Naive thymus-derived CD4-positive, alpha-beta T cell (primary cell): ENCODE data around the gene RAD51B. TPM values are rescaled to one million over a fixed set of nuclear protein-coding genes. Genes with fewer than 3 reads are reported as not detected.

ENCODE experiments used
- ATAC-seq: fragments of 150-1000 bp; cut with Tn5 transposase; 2 replicates; pipeline ENCODE4 v1.10.0; 2021; ENCODE audit warnings: mild to moderate bottlenecking, moderate library complexity
- CTCF ChIA-PET: fragments of 350-600 bp; sonication (Branson Sonifier 250); formaldehyde crosslinking; loops from one replicate; lab custom pipeline; 2021; ENCODE audit warnings: antibody characterized with exemption; lab: Charles Lee
- POLR2A ChIA-PET: fragments of 350-600 bp; sonication (Branson Sonifier 250); formaldehyde crosslinking; loops from one replicate; lab custom pipeline; 2021; ENCODE audit warnings: antibody characterized with exemption, inconsistent platforms; lab: Charles Lee
- DNase-seq, 9 donors: peaks; one replicate each; pipeline versions ENCODE4 v3.0.0 to v3.0.0-alpha.2; 2020 to 2022; ENCODE audit warnings: mixed read lengths in 1 of 9
- H3K27ac ChIP-seq: one replicate; pipeline ENCODE4 v1.7.0; 2013; ENCODE audit warnings: mild to moderate bottlenecking, low read depth, low read length, moderate library complexity
- H3K27me3 ChIP-seq, 2 donors: one replicate each; pipeline ENCODE4 v1.7.0; 2013; ENCODE audit warnings: low read length in 2 of 2, mild to moderate bottlenecking in 2 of 2, moderate library complexity in 2 of 2; ENCODE audit not compliant: control insufficient read depth in 2 of 2, insufficient read depth in 2 of 2
- H3K36me3 ChIP-seq, 3 experiments: 1 replicate in 2 of 3; 2 replicates in 1 of 3; pipeline ENCODE4 v1.7.0; 2013; ENCODE audit warnings: low read length in 3 of 3, mild to moderate bottlenecking in 3 of 3, moderate library complexity in 1 of 3; ENCODE audit not compliant: insufficient read depth in 3 of 3, control insufficient read depth in 2 of 3
- H3K4me1 ChIP-seq, 2 donors: one replicate each; pipeline ENCODE4 v1.7.0; 2013; ENCODE audit warnings: low read length in 2 of 2, mild to moderate bottlenecking in 2 of 2, moderate library complexity in 1 of 2; ENCODE audit not compliant: control insufficient read depth in 2 of 2, insufficient read depth in 2 of 2
- H3K4me3 ChIP-seq: 2 replicates; pipeline ENCODE4 v1.7.0; 2013; ENCODE audit warnings: mild to moderate bottlenecking, low read length
- H3K9me3 ChIP-seq, 3 experiments: 1 replicate in 2 of 3; 2 replicates in 1 of 3; pipeline ENCODE4 v1.7.0; 2013; ENCODE audit warnings: low read length in 3 of 3; ENCODE audit not compliant: control insufficient read depth in 2 of 3
- H3K27ac Mint-ChIP-seq, 9 donors: one replicate each; pipeline ENCODE4 v1.8.0; 2020 to 2022; ENCODE audit warnings: mixed read lengths in 9 of 9, mild to moderate bottlenecking in 8 of 9, moderate library complexity in 5 of 9, inconsistent platforms in 2 of 9
- H3K27me3 Mint-ChIP-seq, 5 donors: one replicate each; pipeline ENCODE4 v1.8.0; 2021 to 2022; ENCODE audit warnings: mixed read lengths in 5 of 5, mild to moderate bottlenecking in 1 of 5
- H3K36me3 Mint-ChIP-seq, 5 donors: one replicate each; pipeline ENCODE4 v1.8.0; 2020 to 2022; ENCODE audit warnings: mixed read lengths in 5 of 5, mild to moderate bottlenecking in 3 of 5, inconsistent platforms in 1 of 5
- H3K4me1 Mint-ChIP-seq, 7 donors: one replicate each; pipeline ENCODE4 v1.8.0; 2020 to 2022; ENCODE audit warnings: mixed read lengths in 7 of 7, mild to moderate bottlenecking in 3 of 7, inconsistent platforms in 1 of 7
- H3K4me3 Mint-ChIP-seq, 10 donors: one replicate each; pipeline ENCODE4 v1.8.0; 2020 to 2022; ENCODE audit warnings: mild to moderate bottlenecking in 10 of 10, mixed read lengths in 10 of 10, moderate library complexity in 6 of 10, inconsistent platforms in 2 of 10
- H3K9me3 Mint-ChIP-seq, 11 donors: one replicate each; pipeline ENCODE4 v1.8.0; 2020 to 2022; ENCODE audit warnings: mixed read lengths in 11 of 11, mild to moderate bottlenecking in 4 of 11, inconsistent platforms in 1 of 11, moderate library complexity in 1 of 11
- intact Hi-C, 2 donors: fragments of 100-400 bp; cut with micrococcal nuclease; formaldehyde crosslinking; loops; one replicate each; pipeline ENCODE4 v1.15.1; 2023
- polyA plus RNA-seq, 2 donors: library from polyadenylated mRNA; unstranded; fragments of 300-500 nt; fragmentation: Illumina TruSeq; gene quantifications; one replicate each; pipeline ENCODE4 v1.2.3, GENCODE V29; 2021
- total RNA-seq, 6 experiments: library from RNA in 5 of 6; stranded (reverse) in 5 of 6; gene quantifications; 1 replicate in 5 of 6; 2 replicates in 1 of 6; pipeline ENCODE4 v1.2.3 and lab custom pipeline; 2021 to 2026

The RAD51B gene
- total and polyA plus RNA-seq, 7 experiments from 2014 or later = 15.0 to 42.2 (median 28.8) TPM

DNA sequence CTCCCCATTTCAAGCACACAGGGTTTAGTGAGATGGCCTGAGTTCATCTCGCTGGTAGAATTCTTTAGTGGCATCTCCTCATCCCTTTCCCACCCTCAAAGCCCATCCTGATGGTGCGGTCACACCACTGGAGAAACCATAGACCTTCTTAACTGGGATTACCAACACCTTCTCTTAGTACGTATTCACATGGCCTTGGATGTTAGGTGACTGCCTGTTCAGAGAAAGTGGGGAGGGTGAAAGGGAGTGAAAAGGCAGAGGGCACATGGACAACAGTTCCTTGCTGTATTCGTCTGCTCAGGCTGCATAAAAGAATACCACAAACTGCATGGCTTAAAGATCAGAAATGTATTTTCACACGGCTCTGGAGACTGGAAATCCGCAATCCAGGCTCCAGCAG, 667.2 kb downstream of the RAD51B start:
- intact Hi-C loops = loop anchor here (10.0 kb wide), 2 partner anchors 112 to 202 kb away; no protein-coding TSS in a partner anchor
- H3K27me3 ChIP-seq = no peaks in the 10 kb centered on the region
- no peak overlapping the region for H3K4me3 ChIP-seq
- H3K27ac Mint-ChIP-seq = peak overlapping the region in 4 of 9 donors; percentile 2 to 93 (median 66)
- H3K4me1 ChIP-seq = peaks cover 16 to 38% of the 10 kb centered on the region in 2 donors
- ChIA-PET CTCF (no interaction called here), POLR2A (interaction anchor here (1.0 to 2.3 kb wide), 3 partner anchors 9 to 306 kb away, joined by 3 to 6 read pairs (median 5); partner anchors contain the start of gene ZFP36L1)
- no peak overlapping the region for H3K27ac ChIP-seq
- no peaks in the 10 kb centered on the region for H3K9me3 ChIP-seq
- ATAC-seq (no peak), DNase-seq (no peak)
- no peak overlapping the region for H3K4me3 Mint-ChIP-seq
- no peaks in the 10 kb centered on the region for H3K27me3 Mint-ChIP-seq
- peaks cover 0 to 11% (median 4%) of the 10 kb centered on the region in 5 donors for H3K36me3 Mint-ChIP-seq
- peaks cover 29 to 66% (median 61%) of the 10 kb centered on the region in 7 donors for H3K4me1 Mint-ChIP-seq
- H3K36me3 ChIP-seq = no peaks in the 10 kb centered on the region
- peaks cover 0 to 4% (median 0%) of the 10 kb centered on the region in 11 donors for H3K9me3 Mint-ChIP-seq

DNA sequence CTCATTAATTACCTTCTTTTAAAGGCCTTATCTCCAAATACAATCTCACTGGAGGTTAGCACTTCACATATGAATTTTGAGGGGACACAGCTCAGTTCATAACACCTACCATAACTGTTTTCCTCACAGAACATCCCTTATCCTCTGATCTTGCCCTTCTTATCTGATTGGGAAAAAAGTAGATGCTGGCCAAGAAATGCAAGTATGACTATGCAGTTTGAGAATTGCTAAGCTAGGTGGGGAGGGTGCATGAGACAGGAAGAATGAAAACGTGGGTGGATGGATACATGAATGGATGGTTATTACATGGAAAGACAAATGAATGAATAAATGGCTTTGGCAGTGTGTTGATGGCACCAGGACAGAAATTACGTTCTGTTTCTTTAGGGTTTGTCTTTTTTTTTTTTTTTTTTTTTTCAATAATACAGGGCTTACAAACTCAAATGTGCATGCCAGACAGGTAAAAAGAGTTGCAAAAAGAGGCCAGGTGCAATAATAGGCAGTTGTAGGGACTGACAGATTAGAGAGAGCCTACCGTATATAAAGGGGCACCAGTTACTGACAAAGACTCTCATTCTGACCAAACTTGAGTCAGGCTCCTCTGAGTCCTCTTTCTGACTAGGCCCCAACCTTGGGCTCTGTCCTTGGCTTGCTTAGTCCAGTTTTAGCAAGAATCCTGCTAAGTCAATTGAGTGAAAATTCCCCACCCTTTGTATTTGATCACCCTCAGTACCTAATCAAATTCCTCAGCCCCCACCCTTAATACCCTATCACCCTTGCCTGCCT, 668.4 kb downstream of the RAD51B start:
- POLR2A ChIA-PET = no interaction called here
- ATAC-seq (no peak), DNase-seq (no peak)
- Mint-ChIP-seq H3K4me3 (no peak overlapping the region), H3K27me3 (no peaks in the 10 kb centered on the region), H3K27ac (peak overlapping the region in 2 of 9 donors; percentile 61 to 64), H3K36me3 (peaks cover 0 to 11% (median 4%) of the 10 kb centered on the region in 5 donors), H3K4me1 (peaks cover 24 to 64% (median 52%) of the 10 kb centered on the region in 7 donors), H3K9me3 (peaks cover 0 to 4% (median 0%) of the 10 kb centered on the region in 11 donors)
- Histone ChIP-seq H3K36me3 (no peaks in the 10 kb centered on the region), H3K4me1 (peaks cover 12 to 27% of the 10 kb centered on the region in 2 donors), H3K4me3 (no peak overlapping the region), H3K27me3 (no peaks in the 10 kb centered on the region), H3K9me3 (no peaks in the 10 kb centered on the region), H3K27ac (no peak overlapping the region)
- intact Hi-C loops = loop anchor here (10.0 kb wide), 2 partner anchors 113 to 203 kb away; no protein-coding TSS in a partner anchor
- CTCF ChIA-PET = no interaction called here

DNA sequence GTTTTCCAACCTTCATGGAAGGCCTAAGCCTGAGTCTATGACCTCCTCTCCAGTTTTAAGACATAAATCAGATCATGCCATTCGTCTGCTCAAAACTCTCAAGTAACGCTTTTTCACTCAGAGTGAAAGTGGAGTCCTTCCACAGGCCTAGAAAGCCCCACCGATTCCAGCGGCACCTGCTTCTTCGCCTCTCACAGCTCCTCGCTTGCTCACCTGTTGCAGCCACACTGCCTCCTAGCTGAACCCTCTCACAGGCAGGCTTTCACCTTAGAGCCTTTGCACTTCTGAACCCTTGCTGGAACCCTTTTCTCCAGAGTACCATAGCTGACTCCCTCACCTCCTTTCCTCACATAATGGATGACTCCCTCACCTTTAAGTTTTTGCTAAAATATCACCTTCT, 672.2 kb downstream of the RAD51B start:
- Histone ChIP-seq H3K9me3 (no peaks in the 10 kb centered on the region), H3K27me3 (no peaks in the 10 kb centered on the region), H3K4me3 (no peak overlapping the region), H3K36me3 (no peaks in the 10 kb centered on the region), H3K27ac (no peak overlapping the region), H3K4me1 (peaks cover 0 to 25% of the 10 kb centered on the region in 2 donors)
- Mint-ChIP-seq H3K4me3 (no peak overlapping the region), H3K27ac (peak overlapping the region in 5 of 9 donors; percentile 2 to 67 (median 36)), H3K36me3 (peaks cover 0 to 7% (median 0%) of the 10 kb centered on the region in 5 donors), H3K9me3 (peaks cover 0 to 4% (median 0%) of the 10 kb centered on the region in 11 donors), H3K4me1 (peaks cover 5 to 66% (median 51%) of the 10 kb centered on the region in 7 donors), H3K27me3 (no peaks in the 10 kb centered on the region)
- ChIA-PET CTCF (interaction anchor here (1.6 kb wide), 1 partner anchor 13 kb away, joined by 3 read pairs; no protein-coding TSS in a partner anchor), POLR2A (interaction anchor here (0.6 to 2.5 kb wide), 2 partner anchors 14 to 226 kb away, joined by 3 to 15 read pairs; no protein-coding TSS in a partner anchor)
- DNase-seq (no peak), ATAC-seq (no peak)
- intact Hi-C loops = no loop called here

DNA sequence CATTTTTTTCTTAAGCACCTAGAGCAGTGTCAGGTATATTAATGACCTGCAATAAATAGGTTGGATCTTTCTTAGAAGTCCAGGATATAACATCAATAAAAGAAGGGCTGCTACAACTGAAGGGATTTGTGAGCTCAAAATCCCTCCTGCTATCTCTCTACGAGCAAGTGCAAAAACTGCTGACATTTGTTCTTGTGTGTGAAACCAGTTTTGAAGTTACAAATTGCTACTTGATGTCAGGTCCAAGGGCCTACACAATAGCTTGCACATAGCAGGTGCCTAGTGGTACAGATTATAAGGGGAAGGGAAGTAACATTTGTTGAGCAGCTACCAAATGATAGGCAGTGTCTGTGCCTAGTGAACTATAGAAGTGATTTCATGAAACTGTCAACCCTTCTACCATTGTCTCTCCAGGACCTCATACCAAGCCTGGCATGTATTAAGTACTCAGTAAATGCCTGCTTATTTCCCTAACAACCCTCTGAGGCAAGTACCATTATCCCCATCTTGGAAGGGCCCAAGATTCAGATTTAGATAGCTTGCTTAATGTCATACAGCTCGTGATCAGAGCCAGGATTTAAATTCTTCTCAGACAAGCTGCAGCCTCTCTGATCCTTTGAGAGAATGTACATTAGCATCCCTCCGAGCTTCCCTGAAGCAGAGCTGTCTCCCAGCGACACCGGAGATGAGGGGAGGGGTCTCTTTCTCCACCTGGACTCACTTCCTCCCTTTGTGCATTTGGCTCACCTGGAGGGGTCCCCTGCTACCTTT, 673.0 kb downstream of the RAD51B start:
- Mint-ChIP-seq H3K36me3 (peaks cover 0 to 7% (median 0%) of the 10 kb centered on the region in 5 donors), H3K4me1 (peaks cover 5 to 69% (median 51%) of the 10 kb centered on the region in 7 donors), H3K27ac (peak overlapping the region in 7 of 9 donors; percentile 18 to 78 (median 62)), H3K4me3 (no peak overlapping the region), H3K27me3 (no peaks in the 10 kb centered on the region), H3K9me3 (peaks cover 0 to 4% (median 0%) of the 10 kb centered on the region in 11 donors)
- CTCF ChIA-PET = no interaction called here
- no peaks in the 10 kb centered on the region for H3K36me3 ChIP-seq
- H3K9me3 ChIP-seq = no peaks in the 10 kb centered on the region
- intact Hi-C loops = no loop called here
- POLR2A ChIA-PET = interaction anchor here (0.5 to 2.5 kb wide), 4 partner anchors 14 to 227 kb away, joined by 3 to 15 read pairs (median 3); no protein-coding TSS in a partner anchor
- H3K27ac ChIP-seq = no peak overlapping the region
- H3K4me1 ChIP-seq = peaks cover 0 to 25% of the 10 kb centered on the region in 2 donors
- H3K27me3 ChIP-seq = no peaks in the 10 kb centered on the region
- no peak overlapping the region for H3K4me3 ChIP-seq
- DNase-seq = no peak
- ATAC-seq = no peak

DNA sequence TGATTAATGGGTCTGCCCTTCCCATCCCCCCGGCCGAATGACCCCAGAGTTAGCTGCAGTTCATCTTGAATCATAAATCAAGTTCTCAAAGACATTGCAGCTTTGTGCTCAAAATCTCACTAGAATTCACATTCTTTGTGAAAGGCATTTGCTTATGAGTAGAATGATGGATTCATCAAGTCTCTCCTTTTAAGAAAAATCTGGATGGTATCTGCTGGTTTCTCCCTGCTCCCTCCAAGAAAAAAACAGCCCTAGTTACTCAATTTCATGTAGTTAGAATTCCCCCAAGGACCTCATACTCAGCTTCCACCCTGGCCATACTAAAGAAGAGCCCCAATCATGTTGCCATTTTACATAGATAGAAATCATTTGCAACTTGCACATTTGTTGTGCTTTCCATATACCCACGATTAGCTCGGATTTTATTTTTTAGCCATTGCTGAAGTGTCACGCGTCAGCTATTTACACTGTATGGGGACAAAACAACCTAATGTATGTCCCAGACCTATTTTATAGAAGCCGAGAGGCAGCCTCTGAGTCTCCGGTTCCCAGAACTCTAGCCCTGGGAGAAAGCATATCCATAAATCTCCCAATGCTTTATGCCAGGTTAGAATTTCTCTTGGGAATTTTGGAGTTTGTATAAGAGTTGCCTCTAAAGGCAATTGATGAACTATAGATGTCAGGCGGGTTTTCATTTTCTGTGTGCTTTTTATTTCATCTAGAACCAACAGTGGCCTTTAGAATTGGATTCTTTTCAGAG, 673.8 kb downstream of the RAD51B start:
- ChIA-PET POLR2A (interaction anchor here (0.5 to 2.7 kb wide), 3 partner anchors 13 to 17 kb away, joined by 3 to 32 read pairs (median 15); no protein-coding TSS in a partner anchor), CTCF (no interaction called here)
- Mint-ChIP-seq H3K4me1 (peaks cover 3 to 69% (median 48%) of the 10 kb centered on the region in 7 donors), H3K4me3 (peak overlapping the region in 1 of 10 donors; percentile 20), H3K9me3 (no peaks in the 10 kb centered on the region), H3K27me3 (no peaks in the 10 kb centered on the region), H3K36me3 (peaks cover 0 to 7% (median 0%) of the 10 kb centered on the region in 5 donors), H3K27ac (peak overlapping the region in 7 of 9 donors; percentile 7 to 89 (median 62))
- no peak for DNase-seq
- H3K36me3 ChIP-seq = no peaks in the 10 kb centered on the region
- no peak for ATAC-seq
- H3K27me3 ChIP-seq = no peaks in the 10 kb centered on the region
- intact Hi-C loops = no loop called here
- peaks cover 0 to 25% of the 10 kb centered on the region in 2 donors for H3K4me1 ChIP-seq
- no peak overlapping the region for H3K4me3 ChIP-seq
- no peak overlapping the region for H3K27ac ChIP-seq
- H3K9me3 ChIP-seq = no peaks in the 10 kb centered on the region
